ENCODE results near the gene ARHGAP32.

DNA sequence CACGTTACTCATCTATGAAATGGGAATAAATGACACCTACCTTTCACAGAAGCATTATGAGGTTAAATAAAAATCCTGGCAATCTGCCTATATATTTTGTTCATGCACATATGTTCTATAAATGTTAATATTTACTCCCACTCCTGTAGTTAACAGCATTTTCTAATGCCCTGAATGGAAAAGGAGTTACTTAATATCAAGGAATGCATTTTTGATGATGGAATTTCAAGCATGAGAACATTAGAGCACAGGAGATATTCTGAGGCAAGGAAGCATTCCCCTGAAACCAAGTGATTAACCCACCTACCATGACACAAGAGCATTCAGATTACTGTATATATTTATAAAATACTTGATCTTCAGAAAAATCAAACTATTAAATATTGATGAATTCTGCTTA, 102.1 kb downstream of the ARHGAP32 start:
- TF ChIP-seq, protein P1, sequence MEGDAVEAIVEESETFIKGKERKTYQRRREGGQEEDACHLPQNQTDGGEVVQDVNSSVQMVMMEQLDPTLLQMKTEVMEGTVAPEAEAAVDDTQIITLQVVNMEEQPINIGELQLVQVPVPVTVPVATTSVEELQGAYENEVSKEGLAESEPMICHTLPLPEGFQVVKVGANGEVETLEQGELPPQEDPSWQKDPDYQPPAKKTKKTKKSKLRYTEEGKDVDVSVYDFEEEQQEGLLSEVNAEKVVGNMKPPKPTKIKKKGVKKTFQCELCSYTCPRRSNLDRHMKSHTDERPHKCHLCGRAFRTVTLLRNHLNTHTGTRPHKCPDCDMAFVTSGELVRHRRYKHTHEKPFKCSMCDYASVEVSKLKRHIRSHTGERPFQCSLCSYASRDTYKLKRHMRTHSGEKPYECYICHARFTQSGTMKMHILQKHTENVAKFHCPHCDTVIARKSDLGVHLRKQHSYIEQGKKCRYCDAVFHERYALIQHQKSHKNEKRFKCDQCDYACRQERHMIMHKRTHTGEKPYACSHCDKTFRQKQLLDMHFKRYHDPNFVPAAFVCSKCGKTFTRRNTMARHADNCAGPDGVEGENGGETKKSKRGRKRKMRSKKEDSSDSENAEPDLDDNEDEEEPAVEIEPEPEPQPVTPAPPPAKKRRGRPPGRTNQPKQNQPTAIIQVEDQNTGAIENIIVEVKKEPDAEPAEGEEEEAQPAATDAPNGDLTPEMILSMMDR (IDR thresholded peaks at IDR 0.05; ENCODE audit: poor library complexity, severe bottlenecking), result no peak
- TF ChIP-seq POLR2AphosphoS5 (IDR thresholded peaks at IDR 0.05) (no peak), TAF1 (IDR thresholded peaks at IDR 0.05; ENCODE audit: low read depth) (no peak), SMC3 (conservative IDR thresholded peaks at IDR 0.05; ENCODE audit: poor library complexity) (no peak), EZH2 (IDR thresholded peaks at IDR 0.05; ENCODE audit: borderline replicate concordance, insufficient read depth, low read length, poor library complexity, severe bottlenecking) (no peak), MXI1 (conservative IDR thresholded peaks at IDR 0.05; ENCODE audit: poor library complexity, severe bottlenecking) (no peak), RAD21 (conservative IDR thresholded peaks at IDR 0.05) (no peak)
- TF ChIP-seq, protein P2, sequence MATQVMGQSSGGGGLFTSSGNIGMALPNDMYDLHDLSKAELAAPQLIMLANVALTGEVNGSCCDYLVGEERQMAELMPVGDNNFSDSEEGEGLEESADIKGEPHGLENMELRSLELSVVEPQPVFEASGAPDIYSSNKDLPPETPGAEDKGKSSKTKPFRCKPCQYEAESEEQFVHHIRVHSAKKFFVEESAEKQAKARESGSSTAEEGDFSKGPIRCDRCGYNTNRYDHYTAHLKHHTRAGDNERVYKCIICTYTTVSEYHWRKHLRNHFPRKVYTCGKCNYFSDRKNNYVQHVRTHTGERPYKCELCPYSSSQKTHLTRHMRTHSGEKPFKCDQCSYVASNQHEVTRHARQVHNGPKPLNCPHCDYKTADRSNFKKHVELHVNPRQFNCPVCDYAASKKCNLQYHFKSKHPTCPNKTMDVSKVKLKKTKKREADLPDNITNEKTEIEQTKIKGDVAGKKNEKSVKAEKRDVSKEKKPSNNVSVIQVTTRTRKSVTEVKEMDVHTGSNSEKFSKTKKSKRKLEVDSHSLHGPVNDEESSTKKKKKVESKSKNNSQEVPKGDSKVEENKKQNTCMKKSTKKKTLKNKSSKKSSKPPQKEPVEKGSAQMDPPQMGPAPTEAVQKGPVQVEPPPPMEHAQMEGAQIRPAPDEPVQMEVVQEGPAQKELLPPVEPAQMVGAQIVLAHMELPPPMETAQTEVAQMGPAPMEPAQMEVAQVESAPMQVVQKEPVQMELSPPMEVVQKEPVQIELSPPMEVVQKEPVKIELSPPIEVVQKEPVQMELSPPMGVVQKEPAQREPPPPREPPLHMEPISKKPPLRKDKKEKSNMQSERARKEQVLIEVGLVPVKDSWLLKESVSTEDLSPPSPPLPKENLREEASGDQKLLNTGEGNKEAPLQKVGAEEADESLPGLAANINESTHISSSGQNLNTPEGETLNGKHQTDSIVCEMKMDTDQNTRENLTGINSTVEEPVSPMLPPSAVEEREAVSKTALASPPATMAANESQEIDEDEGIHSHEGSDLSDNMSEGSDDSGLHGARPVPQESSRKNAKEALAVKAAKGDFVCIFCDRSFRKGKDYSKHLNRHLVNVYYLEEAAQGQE (IDR thresholded peaks at IDR 0.05; ENCODE audit: borderline replicate concordance), result no peak
